Measurements from ENCODE around the gene LONRF2.
A peak's percentile ranks its signal among the peaks of the same experiment; 100 is the strongest.

LONRF2 gene

GRCh38 chr2:100294162-100294497 lies 28.2 kb downstream of the LONRF2 start:
- H2AFZ ChIP-seq = no peak overlapping the region
- no peak for TF ChIP-seq CTCF (IDR thresholded peaks at IDR 0.05)
- H3K4me2 ChIP-seq (ENCODE audit: low read length) = no peak overlapping the region
- no peak overlapping the region for H3K27ac ChIP-seq
- no peak overlapping the region for H3K4me3 ChIP-seq (ENCODE audit: low read depth, low read length)
- H3K9ac ChIP-seq = no peak overlapping the region
- peaks cover 20% of the 10 kb centered on the region for H3K4me1 ChIP-seq
- H3K9me3 ChIP-seq (ENCODE audit: control insufficient read depth, low read length) = no peaks in the 10 kb centered on the region
- no peaks in the 10 kb centered on the region for H3K36me3 ChIP-seq (ENCODE audit: control insufficient read depth, insufficient read depth, low read length)
- no peaks in the 10 kb centered on the region for H3K79me2 ChIP-seq
- no peaks in the 10 kb centered on the region for H3K27me3 ChIP-seq (ENCODE audit: control insufficient read depth, insufficient read depth, low read length)

DNA sequence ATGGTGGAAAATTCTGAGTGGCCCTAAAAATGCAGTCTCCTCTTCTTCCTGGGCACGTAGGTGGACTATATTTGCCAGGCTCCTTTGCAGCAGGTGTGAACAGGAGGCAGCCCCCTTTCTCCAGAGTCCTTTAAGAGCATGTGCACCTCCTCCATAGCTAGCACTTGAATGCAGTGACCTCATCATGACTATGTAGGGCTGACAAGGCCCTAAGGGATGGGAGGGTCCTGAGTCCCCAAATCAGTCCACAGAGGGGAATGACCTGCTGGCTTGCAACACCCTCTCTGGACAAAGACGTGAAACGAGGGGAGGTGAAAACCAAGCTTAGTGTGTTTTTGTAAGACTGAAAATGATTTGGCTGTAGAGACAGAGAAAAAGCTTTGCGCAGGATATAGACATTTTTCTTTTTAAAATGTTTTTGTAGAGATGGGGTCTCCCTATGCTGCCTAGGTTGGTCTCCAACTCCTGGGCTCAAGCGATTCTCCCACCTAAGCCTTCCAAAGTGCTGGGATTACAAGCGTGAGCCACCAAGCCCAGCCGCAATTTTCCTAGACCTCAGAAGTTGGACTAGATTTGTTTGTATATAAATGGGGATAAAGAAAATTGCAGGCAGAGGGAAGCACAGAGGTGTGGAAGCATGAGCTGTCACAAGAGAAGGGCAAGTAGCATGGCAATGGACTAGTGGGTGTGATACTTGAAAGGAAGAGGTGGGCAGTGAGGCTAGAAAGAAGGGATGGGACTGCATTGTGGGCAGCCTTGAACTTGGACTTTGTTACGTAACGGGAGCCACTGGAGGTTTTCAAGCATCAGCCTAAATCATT lies 28.8 kb downstream of the LONRF2 start:
- no peaks in the 10 kb centered on the region for H3K36me3 ChIP-seq (ENCODE audit: control insufficient read depth, insufficient read depth, low read length)
- peaks cover 1% of the 10 kb centered on the region for H3K79me2 ChIP-seq
- H3K9me3 ChIP-seq (ENCODE audit: control insufficient read depth, low read length) = no peaks in the 10 kb centered on the region
- H3K4me2 ChIP-seq (ENCODE audit: low read length) = no peak overlapping the region
- H2AFZ ChIP-seq = no peak overlapping the region
- no peak overlapping the region for H3K9ac ChIP-seq
- H3K27ac ChIP-seq = no peak overlapping the region
- no peaks in the 10 kb centered on the region for H3K27me3 ChIP-seq (ENCODE audit: control insufficient read depth, insufficient read depth, low read length)
- TF ChIP-seq CTCF (IDR thresholded peaks at IDR 0.05) = no peak
- H3K4me1 ChIP-seq = peaks cover 20% of the 10 kb centered on the region
- H3K4me3 ChIP-seq (ENCODE audit: low read depth, low read length) = no peak overlapping the region

GRCh38 chr2:100292022-100292580 lies 30.2 kb downstream of the LONRF2 start:
- Histone ChIP-seq H3K4me2 (ENCODE audit: low read length) (no peak overlapping the region), H3K9ac (no peak overlapping the region), H3K36me3 (ENCODE audit: control insufficient read depth, insufficient read depth, low read length) (no peaks in the 10 kb centered on the region), H2AFZ (peak overlapping the region; percentile 1), H3K27ac (peak overlapping the region; percentile 83), H3K4me3 (ENCODE audit: low read depth, low read length) (no peak overlapping the region), H3K9me3 (ENCODE audit: control insufficient read depth, low read length) (no peaks in the 10 kb centered on the region), H3K79me2 (peaks cover 8% of the 10 kb centered on the region), H3K4me1 (peaks cover 20% of the 10 kb centered on the region), H3K27me3 (ENCODE audit: control insufficient read depth, insufficient read depth, low read length) (no peaks in the 10 kb centered on the region)
- TF ChIP-seq CTCF (IDR thresholded peaks at IDR 0.05) = peak; percentile 15

GRCh38 chr2:100291152-100291970 lies 30.9 kb downstream of the LONRF2 start:
- H3K4me2 ChIP-seq (ENCODE audit: low read length) = no peak overlapping the region
- H3K79me2 ChIP-seq = peaks cover 8% of the 10 kb centered on the region
- TF ChIP-seq CTCF (IDR thresholded peaks at IDR 0.05) = no peak
- H3K9ac ChIP-seq = no peak overlapping the region
- peak overlapping the region; percentile 10 for H2AFZ ChIP-seq
- peaks cover 20% of the 10 kb centered on the region for H3K4me1 ChIP-seq
- H3K27ac ChIP-seq = peak overlapping the region; percentile 83
- H3K9me3 ChIP-seq (ENCODE audit: control insufficient read depth, low read length) = no peaks in the 10 kb centered on the region
- H3K36me3 ChIP-seq (ENCODE audit: control insufficient read depth, insufficient read depth, low read length) = no peaks in the 10 kb centered on the region
- H3K27me3 ChIP-seq (ENCODE audit: control insufficient read depth, insufficient read depth, low read length) = no peaks in the 10 kb centered on the region
- no peak overlapping the region for H3K4me3 ChIP-seq (ENCODE audit: low read depth, low read length)
